Kidney (tissue), 14 donors: Measurements from ENCODE around the gene ENPP5. TPM values are rescaled to one million over a fixed set of nuclear protein-coding genes. Genes with fewer than 3 reads are reported as not detected.
"Not testable (repeated sequence)": the region's sequence is repeated elsewhere in the genome, so short reads cannot be mapped to it uniquely, and the experiment has no call there.

Experiments used
- DNase-seq, 5 donors: peaks; one replicate each; pipeline ENCODE4 v3.0.0-alpha.2; 2013 to 2020
- FAIRE-seq: peaks from 2 replicates; lab custom pipeline; 2012; peaks lifted over from hg19 to GRCh38; lab: Jason Lieb, UNC
- H3K27ac ChIP-seq, 2 donors: one replicate each; pipeline ENCODE4 v1.7.0; 2013; ENCODE audit warnings: low read depth in 2 of 2, low read length in 2 of 2, inconsistent platforms in 1 of 2
- H3K27me3 ChIP-seq: one replicate; pipeline ENCODE4 v1.7.1; 2013; ENCODE audit warnings: low read length, inconsistent platforms; ENCODE audit not compliant: control insufficient read depth, insufficient read depth
- H3K36me3 ChIP-seq, 3 donors: one replicate each; pipeline versions ENCODE4 v1.7.0 to v1.7.1; 2013; ENCODE audit warnings: low read length in 3 of 3, control low read depth in 1 of 3, inconsistent platforms in 1 of 3; ENCODE audit not compliant: insufficient read depth in 3 of 3, control insufficient read depth in 2 of 3
- H3K4me1 ChIP-seq, 3 donors: one replicate each; pipeline versions ENCODE4 v1.7.0 to v1.7.1; 2013; ENCODE audit warnings: low read length in 3 of 3, inconsistent platforms in 1 of 3, low read depth in 1 of 3; ENCODE audit not compliant: control insufficient read depth in 2 of 3, insufficient read depth in 2 of 3
- H3K4me3 ChIP-seq, 3 donors: one replicate each; pipeline versions ENCODE4 v1.7.0 to v1.8.1; 2013; ENCODE audit warnings: low read length in 3 of 3, control low read depth in 1 of 3, inconsistent platforms in 1 of 3
- H3K9ac ChIP-seq, 3 donors: one replicate each; pipeline versions ENCODE4 v1.7.0 to v1.7.1; 2013; ENCODE audit warnings: low read length in 3 of 3, control low read depth in 1 of 3, inconsistent platforms in 1 of 3
- H3K9me3 ChIP-seq, 3 donors: one replicate each; pipeline versions ENCODE4 v1.7.0 to v1.7.1; 2013; ENCODE audit warnings: low read length in 3 of 3, control low read depth in 1 of 3, inconsistent platforms in 1 of 3; ENCODE audit not compliant: control insufficient read depth in 2 of 3, insufficient read depth in 1 of 3
- intact Hi-C: fragments of 100-400 bp; cut with DNase I; formaldehyde crosslinking; loops from one replicate; pipeline ENCODE4 v1.11.1; 2022
- polyA plus RNA-seq: library from polyadenylated mRNA; stranded (reverse); fragments of 350-450 nt; fragmentation: Illumina TruSeq; extraction: RNeasy Lipid Tissue Mini Kit (QIAGEN cat#74804); gene quantifications from one replicate; pipeline ENCODE4 v1.2.3, GENCODE V29; 2014; ENCODE audit warnings: low read depth, low replicate concordance; ENCODE audit not compliant: insufficient read depth
- total RNA-seq: library from RNA; stranded (reverse); fragmentation: NEBNext Ultra II Directional; extraction: Animal tissue kit (Norgen Biotek cat#: 25700); gene quantifications from one replicate; pipeline ENCODE4 v1.2.1, GENCODE V29; 2021
- TF ChIP-seq, protein P1 (sequence below): IDR thresholded peaks from 3 replicates; pipeline ENCODE4 v1.5.1; 2012; ENCODE audit warnings: mild to moderate bottlenecking, moderate library complexity, borderline replicate concordance; ENCODE audit not compliant: insufficient read depth; ENCODE audit errors: extremely low read depth
- donor health status: control.
- donor health status: control.
- donor health status: control.
- donor health status: control.
- donor health status: control.
- donor health status: DM: yes; HTN: yes; CAD: no.
- donor health status: Normal renal cell carcinoma (clear cell type).

The ENPP5 gene
- total and polyA plus RNA-seq, 2 donors from 2014 or later = 21.5 to 22.9 TPM

DNA sequence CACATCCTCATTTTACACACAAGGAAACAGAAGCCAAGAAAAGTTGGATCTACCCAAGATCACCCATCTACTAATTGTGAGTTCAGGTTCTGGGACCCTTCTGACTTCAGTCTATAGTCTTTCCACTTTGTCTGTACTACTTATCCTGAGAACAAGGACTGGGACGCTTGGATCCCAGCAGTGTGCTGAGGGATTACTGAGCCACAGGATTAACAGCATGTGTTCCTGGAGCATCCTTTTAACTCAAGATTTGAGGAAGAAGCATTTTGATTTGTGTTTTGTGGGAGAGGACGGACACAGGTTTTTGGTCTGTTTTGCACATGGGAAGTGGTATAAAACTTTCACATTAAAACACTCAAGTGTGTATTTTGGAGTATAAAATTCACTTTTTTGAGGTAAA, 36.6 kb downstream of the ENPP5 start:
- Histone ChIP-seq H3K27ac (no peak overlapping the region), H3K4me3 (no peak overlapping the region), H3K9me3 (no peaks in the 10 kb centered on the region), H3K36me3 (no peaks in the 10 kb centered on the region), H3K4me1 (peaks cover 0 to 9% (median 2%) of the 10 kb centered on the region in 3 donors), H3K27me3 (no peaks in the 10 kb centered on the region), H3K9ac (no peak overlapping the region)
- intact Hi-C loops = no loop called here
- no peak for FAIRE-seq
- no peak for DNase-seq
- TF ChIP-seq, protein P1, sequence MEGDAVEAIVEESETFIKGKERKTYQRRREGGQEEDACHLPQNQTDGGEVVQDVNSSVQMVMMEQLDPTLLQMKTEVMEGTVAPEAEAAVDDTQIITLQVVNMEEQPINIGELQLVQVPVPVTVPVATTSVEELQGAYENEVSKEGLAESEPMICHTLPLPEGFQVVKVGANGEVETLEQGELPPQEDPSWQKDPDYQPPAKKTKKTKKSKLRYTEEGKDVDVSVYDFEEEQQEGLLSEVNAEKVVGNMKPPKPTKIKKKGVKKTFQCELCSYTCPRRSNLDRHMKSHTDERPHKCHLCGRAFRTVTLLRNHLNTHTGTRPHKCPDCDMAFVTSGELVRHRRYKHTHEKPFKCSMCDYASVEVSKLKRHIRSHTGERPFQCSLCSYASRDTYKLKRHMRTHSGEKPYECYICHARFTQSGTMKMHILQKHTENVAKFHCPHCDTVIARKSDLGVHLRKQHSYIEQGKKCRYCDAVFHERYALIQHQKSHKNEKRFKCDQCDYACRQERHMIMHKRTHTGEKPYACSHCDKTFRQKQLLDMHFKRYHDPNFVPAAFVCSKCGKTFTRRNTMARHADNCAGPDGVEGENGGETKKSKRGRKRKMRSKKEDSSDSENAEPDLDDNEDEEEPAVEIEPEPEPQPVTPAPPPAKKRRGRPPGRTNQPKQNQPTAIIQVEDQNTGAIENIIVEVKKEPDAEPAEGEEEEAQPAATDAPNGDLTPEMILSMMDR = no peak

DNA sequence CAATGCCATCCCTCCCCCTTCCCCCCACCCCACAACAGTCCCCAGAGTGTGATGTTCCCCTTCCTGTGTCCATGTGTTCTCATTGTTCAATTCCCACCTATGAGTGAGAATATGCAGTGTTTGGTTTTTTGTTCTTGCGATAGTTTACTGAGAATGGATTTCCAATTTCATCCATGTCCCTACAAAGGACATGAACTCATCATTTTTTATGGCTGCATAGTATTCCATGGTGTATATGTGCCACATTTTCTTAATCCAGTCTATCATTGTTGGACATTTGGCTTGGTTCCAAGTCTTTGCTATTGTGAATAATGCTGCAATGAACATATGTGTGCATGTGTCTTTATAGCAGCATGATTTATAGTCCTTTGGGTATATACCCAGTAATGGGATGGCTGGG, 39.5 kb downstream of the ENPP5 start:
- H3K36me3 ChIP-seq, intact Hi-C loops, H3K27ac ChIP-seq, H3K9me3 ChIP-seq, H3K4me3 ChIP-seq, H3K4me1 ChIP-seq, FAIRE-seq, H3K27me3 ChIP-seq, DNase-seq, H3K9ac ChIP-seq: not testable (repeated sequence)

DNA sequence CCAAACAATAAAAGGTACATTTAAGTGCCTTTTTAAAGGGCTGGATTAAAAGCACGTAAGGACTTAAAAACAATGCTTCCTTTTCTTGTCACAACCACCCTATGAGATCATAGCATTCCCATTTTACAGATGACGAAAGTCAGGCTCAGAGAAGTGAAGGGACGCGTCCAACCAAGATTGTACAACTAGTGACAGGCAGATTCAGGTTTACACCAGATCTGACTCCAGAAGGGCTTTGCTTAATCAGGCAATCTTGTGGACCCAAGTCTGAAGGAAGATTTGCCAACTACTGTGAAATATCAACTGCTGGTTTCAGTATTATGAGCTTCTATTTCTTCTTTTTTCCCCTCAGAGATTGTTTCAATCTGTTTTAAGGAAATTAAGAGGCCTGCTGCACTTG, 40.1 kb downstream of the ENPP5 start:
- DNase-seq (peak in 2 of 5 donors; percentile 14), FAIRE-seq (no peak)
- H3K36me3 ChIP-seq = no peaks in the 10 kb centered on the region
- H3K9ac ChIP-seq = peak overlapping the region in 1 of 3 donors; percentile 90
- intact Hi-C loops = no loop called here
- H3K27ac ChIP-seq = no peak overlapping the region
- H3K27me3 ChIP-seq = no peaks in the 10 kb centered on the region
- H3K9me3 ChIP-seq = no peaks in the 10 kb centered on the region
- TF ChIP-seq, protein P1 = no peak
- H3K4me3 ChIP-seq = peak overlapping the region; percentile 79 to 87 (median 87)
- H3K4me1 ChIP-seq = peaks cover 0 to 6% (median 2%) of the 10 kb centered on the region in 3 donors

DNA sequence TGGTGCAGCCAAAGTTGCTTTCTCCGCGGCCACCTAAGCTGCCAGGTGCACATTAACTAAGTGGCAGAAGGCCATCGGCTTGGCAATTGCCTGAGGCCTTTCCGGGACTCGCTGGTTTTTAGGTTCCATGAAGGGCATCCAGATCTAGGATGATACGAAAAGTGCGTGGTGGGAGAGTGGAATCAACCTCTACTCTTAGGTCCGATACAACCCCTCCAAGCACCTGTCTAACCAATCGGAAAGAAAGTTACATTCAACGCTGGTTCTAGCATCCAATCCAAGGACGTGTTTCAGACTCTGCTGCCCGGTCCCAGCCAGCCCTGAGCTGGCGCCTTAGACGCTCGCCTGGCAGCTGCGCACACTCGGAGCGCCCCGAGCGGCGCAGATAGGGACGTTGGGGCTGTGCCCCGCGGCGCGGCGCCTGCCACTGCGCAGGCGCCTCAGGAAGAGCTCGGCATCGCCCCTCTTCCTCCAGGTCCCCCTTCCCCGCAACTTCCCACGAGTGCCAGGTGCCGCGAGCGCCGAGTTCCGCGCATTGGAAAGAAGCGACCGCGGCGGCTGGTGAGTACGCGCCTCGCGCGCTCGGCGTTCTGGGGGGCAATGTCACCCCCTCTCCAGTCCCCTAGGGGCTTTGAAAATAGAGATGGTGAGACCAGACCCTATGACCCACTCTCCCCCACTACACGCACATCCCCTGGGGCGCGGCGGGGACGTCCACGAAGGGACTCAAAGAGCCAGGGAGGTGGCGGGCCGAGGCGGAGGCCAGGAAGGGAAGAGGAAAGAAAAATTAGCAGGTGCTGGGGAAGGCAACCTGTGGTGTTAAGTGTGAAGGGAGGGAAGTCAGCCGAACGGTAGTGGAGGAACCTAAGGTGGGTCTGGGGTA, 40.9 kb downstream of the ENPP5 start, which contains the start of gene ENPP4:
ENPP4 (plus strand) TSS at position 361 of the 883 bp plus-strand sequence. CDS start 9,595 bp downstream, outside the sequence.
- peak; percentile 95 to 99 (median 96) for DNase-seq
- Histone ChIP-seq H3K27ac (peak within 1 kb of the TSS; percentile 65 to 72), H3K36me3 (no peaks in the 10 kb centered on the region), H3K9me3 (no peaks in the 10 kb centered on the region), H3K27me3 (no peaks in the 10 kb centered on the region), H3K4me1 (peaks cover 0 to 6% (median 2%) of the 10 kb centered on the region in 3 donors), H3K9ac (peak within 1 kb of the TSS; percentile 68 to 90 (median 72)), H3K4me3 (peak within 1 kb of the TSS; percentile 79 to 87 (median 87))
- FAIRE-seq = peak; percentile 89
- intact Hi-C loops = no loop called here
- TF ChIP-seq, protein P1 = no peak
